Breast epithelium (tissue), 3 donors: ENCODE data around the gene PRKG1.

Experiments used
- POLR2A ChIP-seq: fragments of 450-650 bp; IDR thresholded peaks from one replicate; pipeline ENCODE4 v1.6.1; 2016; ENCODE audit warnings: antibody characterized with exemption, mild to moderate bottlenecking, moderate library complexity
- POLR2AphosphoS5 ChIP-seq, 3 donors: sonication (generic); formaldehyde crosslinking; IDR thresholded peaks; one replicate each; pipeline ENCODE4 v1.6.1; 2017; ENCODE audit warnings: antibody characterized with exemption in 3 of 3
- TF ChIP-seq, protein P1 (sequence below), 3 donors: fragments of 450-650 bp; IDR thresholded peaks; one replicate each; pipeline ENCODE4 v1.5.1; 2016 to 2017; ENCODE audit warnings: antibody characterized with exemption in 3 of 3, mild to moderate bottlenecking in 3 of 3, moderate library complexity in 3 of 3

GRCh38 chr10:51034769-51035168, 39.5 kb upstream of the PRKG1 start:
- TF ChIP-seq, protein P1, sequence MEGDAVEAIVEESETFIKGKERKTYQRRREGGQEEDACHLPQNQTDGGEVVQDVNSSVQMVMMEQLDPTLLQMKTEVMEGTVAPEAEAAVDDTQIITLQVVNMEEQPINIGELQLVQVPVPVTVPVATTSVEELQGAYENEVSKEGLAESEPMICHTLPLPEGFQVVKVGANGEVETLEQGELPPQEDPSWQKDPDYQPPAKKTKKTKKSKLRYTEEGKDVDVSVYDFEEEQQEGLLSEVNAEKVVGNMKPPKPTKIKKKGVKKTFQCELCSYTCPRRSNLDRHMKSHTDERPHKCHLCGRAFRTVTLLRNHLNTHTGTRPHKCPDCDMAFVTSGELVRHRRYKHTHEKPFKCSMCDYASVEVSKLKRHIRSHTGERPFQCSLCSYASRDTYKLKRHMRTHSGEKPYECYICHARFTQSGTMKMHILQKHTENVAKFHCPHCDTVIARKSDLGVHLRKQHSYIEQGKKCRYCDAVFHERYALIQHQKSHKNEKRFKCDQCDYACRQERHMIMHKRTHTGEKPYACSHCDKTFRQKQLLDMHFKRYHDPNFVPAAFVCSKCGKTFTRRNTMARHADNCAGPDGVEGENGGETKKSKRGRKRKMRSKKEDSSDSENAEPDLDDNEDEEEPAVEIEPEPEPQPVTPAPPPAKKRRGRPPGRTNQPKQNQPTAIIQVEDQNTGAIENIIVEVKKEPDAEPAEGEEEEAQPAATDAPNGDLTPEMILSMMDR (IDR thresholded peaks at IDR 0.05): no peak
- TF ChIP-seq POLR2AphosphoS5 (IDR thresholded peaks at IDR 0.05): no peak
- no peak for TF ChIP-seq POLR2A
